ENCODE data around the gene RIPK1. TPM values are rescaled to one million over a fixed set of nuclear protein-coding genes. Genes with fewer than 3 reads are reported as not detected.

Gene RIPK1
- total and polyA plus RNA-seq, 2 donors (not counting 3 experiments of a cell fraction or from before 2014, with no cell fraction given), result 11.2 to 20.6 TPM

GRCh38 chr6:3075772-3076113, 7.4 kb downstream of the RIPK1 start:
- dilution Hi-C loops (cut with MboI; ENCODE audit: extremely low pct_ligation_motif_present, low sequenced_read_pairs), result no loop called here

More at GRCh38 chr6:3075772-3076113, 7.4 kb downstream of the RIPK1 start:
- TF ChIP-seq EZH2 (IDR thresholded peaks at IDR 0.05; ENCODE audit: borderline replicate concordance, low read depth, low read length, severe bottlenecking) (no peak), FOS (IDR thresholded peaks at IDR 0.05; ENCODE audit: borderline replicate concordance, insufficient read depth, low read length) (no peak), MAX (IDR thresholded peaks at IDR 0.05; ENCODE audit: insufficient read depth, insufficient read length) (no peak), JUN (IDR thresholded peaks at IDR 0.05; ENCODE audit: borderline replicate concordance, insufficient read depth, insufficient read length, low read depth) (no peak), GATA2 (IDR thresholded peaks at IDR 0.05; ENCODE audit: insufficient read depth, insufficient read length, low read depth, low read length) (no peak), POLR2AphosphoS5 (IDR thresholded peaks at IDR 0.05; ENCODE audit: insufficient read depth, low read depth, low read length) (no peak), POLR2A (IDR thresholded peaks at IDR 0.05; ENCODE audit: low read depth, low read length) (no peak), MYC (IDR thresholded peaks at IDR 0.05; ENCODE audit: low read depth, low read length) (no peak), CTCF (IDR thresholded peaks at IDR 0.05; ENCODE audit: extremely low read depth in 1 of 2, insufficient read depth in 1 of 2, low read depth in 1 of 2, low read length in 2 of 2) (no peak)
- Histone ChIP-seq H3K27ac (ENCODE audit: insufficient read depth, low read depth, low read length) (no peak overlapping the region), H3K4me1 (ENCODE audit: control insufficient read depth, extremely low read depth, insufficient read depth, low read length) (peaks cover 9% of the 10 kb centered on the region), H3K4me2 (ENCODE audit: insufficient read depth, low read length) (peak overlapping the region; percentile 8), H3K4me3 (replicated peaks in 1 of 3; ENCODE audit: insufficient read depth in 1 of 3, low read depth in 1 of 3, low read length in 3 of 3) (no peak overlapping the region), H3K9ac (replicated peaks; ENCODE audit: extremely low read depth, insufficient read depth, low read length) (no peak overlapping the region), H4K20me1 (replicated peaks; ENCODE audit: control insufficient read depth, extremely low read depth, insufficient read depth, low read length) (no peaks in the 10 kb centered on the region), H3K36me3 (ENCODE audit: control insufficient read depth in 2 of 2, extremely low read depth in 1 of 2, insufficient read depth in 2 of 2, low read length in 2 of 2) (peaks cover 0 to 16% of the 10 kb centered on the region in 2 experiments), H3K9me3 (replicated peaks; ENCODE audit: control insufficient read depth, insufficient read depth, low read length) (no peaks in the 10 kb centered on the region), H3K27me3 (ENCODE audit: control insufficient read depth in 2 of 2, insufficient read depth in 2 of 2, low read length in 2 of 2) (no peaks in the 10 kb centered on the region), H3K9me1 (replicated peaks; ENCODE audit: control insufficient read depth, extremely low read depth, insufficient read depth, low read length) (no peaks in the 10 kb centered on the region), H2AFZ (ENCODE audit: low read depth, low read length) (no peak overlapping the region), H3K79me2 (ENCODE audit: control insufficient read depth, insufficient read depth, low read length) (peaks cover 43% of the 10 kb centered on the region)
- ChIA-PET POLR2A (interaction anchor here (0.6 to 0.7 kb wide), 2 partner anchors 11 to 50 kb away, joined by 4 read pairs; no protein-coding TSS in a partner anchor), CTCF (interaction anchor here (1.0 to 1.3 kb wide), 3 partner anchors 9 to 176 kb away, joined by 3 to 5 read pairs (median 4); no protein-coding TSS in a partner anchor)
- intact Hi-C loops (cut with micrococcal nuclease), result no loop called here
- no peak for DNase-seq (ENCODE audit: low read depth, low spot score)
- no TSS peak for BruUV-seq (replicated peaks)
- FAIRE-seq, result no peak
